Peyer's patch (tissue), 4 donors: ENCODE results near the gene C9orf43.

Experiments used
- CTCF ChIP-seq, 6 experiments: fragments of 450-650 bp in 4 of 6; fragments of 200-600 bp in 2 of 6; sonication (generic) in 1 of 6; IDR thresholded peaks; one replicate each; pipeline ENCODE4 v1.5.1; 2017 to 2019; ENCODE audit warnings: antibody characterized with exemption in 6 of 6, mild to moderate bottlenecking in 3 of 6, moderate library complexity in 1 of 6
- POLR2A ChIP-seq, 2 donors: fragments of 450-650 bp; IDR thresholded peaks; one replicate each; pipeline ENCODE4 v1.5.1; 2017; ENCODE audit warnings: antibody characterized with exemption in 2 of 2, mild to moderate bottlenecking in 2 of 2, moderate library complexity in 2 of 2

DNA sequence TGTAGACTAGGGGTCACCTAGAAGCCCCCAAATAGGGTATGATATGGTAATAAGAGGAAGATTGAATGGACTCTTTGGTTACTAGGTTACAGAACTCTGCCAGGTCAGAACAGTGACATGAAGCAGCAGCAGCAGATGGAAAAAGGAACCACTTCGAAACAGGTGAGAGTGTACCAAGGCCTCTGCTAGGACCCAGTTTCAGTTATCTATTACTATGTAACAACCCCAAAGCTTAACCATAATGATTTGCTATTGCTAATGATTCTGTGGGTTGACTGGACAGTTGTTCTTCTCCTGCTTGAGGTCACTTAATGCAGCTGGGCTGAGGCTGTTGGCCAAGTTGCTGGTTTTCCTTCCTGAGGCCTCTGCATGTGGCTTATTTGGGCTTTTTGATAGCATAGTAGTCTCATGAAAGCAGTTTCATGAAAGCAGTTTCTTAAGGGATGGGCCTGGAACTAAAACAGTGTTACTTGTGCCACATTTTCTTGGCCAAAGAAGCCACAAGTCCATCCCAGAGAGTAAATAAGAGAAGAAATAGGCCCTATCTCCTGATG, 17.6 kb downstream of the C9orf43 start:
- TF ChIP-seq CTCF (IDR thresholded peaks at IDR 0.05) = no peak
- no peak for TF ChIP-seq POLR2A (IDR thresholded peaks at IDR 0.05)
